Measurements from ENCODE around the gene CDH13.

DNA sequence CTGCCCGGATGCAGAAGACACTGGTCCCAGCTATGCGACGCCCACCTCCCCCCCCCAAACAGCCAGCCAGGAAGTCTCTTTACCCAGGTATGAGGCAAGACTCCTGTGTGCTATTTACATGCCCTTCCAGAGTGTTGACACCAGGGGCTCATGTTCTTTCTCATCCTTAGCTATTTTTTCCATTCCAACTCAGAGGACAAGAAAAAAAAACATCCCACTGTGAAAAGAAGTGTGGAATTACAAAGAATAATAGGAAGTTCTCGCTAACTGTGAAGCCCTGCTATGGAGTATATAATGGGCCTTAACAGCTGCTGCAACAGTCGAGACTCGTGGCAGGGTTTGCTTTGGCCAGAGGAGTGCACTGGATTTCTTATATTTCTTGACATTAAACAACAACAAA, 584.9 kb downstream of the CDH13 start:
- TF ChIP-seq, protein P1, sequence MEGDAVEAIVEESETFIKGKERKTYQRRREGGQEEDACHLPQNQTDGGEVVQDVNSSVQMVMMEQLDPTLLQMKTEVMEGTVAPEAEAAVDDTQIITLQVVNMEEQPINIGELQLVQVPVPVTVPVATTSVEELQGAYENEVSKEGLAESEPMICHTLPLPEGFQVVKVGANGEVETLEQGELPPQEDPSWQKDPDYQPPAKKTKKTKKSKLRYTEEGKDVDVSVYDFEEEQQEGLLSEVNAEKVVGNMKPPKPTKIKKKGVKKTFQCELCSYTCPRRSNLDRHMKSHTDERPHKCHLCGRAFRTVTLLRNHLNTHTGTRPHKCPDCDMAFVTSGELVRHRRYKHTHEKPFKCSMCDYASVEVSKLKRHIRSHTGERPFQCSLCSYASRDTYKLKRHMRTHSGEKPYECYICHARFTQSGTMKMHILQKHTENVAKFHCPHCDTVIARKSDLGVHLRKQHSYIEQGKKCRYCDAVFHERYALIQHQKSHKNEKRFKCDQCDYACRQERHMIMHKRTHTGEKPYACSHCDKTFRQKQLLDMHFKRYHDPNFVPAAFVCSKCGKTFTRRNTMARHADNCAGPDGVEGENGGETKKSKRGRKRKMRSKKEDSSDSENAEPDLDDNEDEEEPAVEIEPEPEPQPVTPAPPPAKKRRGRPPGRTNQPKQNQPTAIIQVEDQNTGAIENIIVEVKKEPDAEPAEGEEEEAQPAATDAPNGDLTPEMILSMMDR (conservative IDR thresholded peaks at IDR 0.05 in 1 of 2, IDR thresholded peaks at IDR 0.05 in 1 of 2; ENCODE audit: low read depth in 1 of 2, low read length in 2 of 2) = no peak
- TF ChIP-seq EZH2 (IDR thresholded peaks at IDR 0.05; ENCODE audit: low read length, missing control alignments) = no peak

Data from fibroblast of lung (primary cell).